Lower leg skin (tissue), 3 donors: ENCODE results near the gene PPP1R17.

Source experiments
- POLR2A ChIP-seq, 2 donors: fragments of 450-650 bp; IDR thresholded peaks; one replicate each; pipeline ENCODE4 v1.6.1; 2016 to 2017; ENCODE audit warnings: antibody characterized with exemption in 2 of 2, mild to moderate bottlenecking in 1 of 2, moderate library complexity in 1 of 2
- TF ChIP-seq, protein P1 (sequence below), 3 donors: fragments of 450-650 bp; IDR thresholded peaks; one replicate each; pipeline ENCODE4 v1.5.1; 2016; ENCODE audit warnings: antibody characterized with exemption in 3 of 3, mild to moderate bottlenecking in 3 of 3, moderate library complexity in 2 of 3

DNA sequence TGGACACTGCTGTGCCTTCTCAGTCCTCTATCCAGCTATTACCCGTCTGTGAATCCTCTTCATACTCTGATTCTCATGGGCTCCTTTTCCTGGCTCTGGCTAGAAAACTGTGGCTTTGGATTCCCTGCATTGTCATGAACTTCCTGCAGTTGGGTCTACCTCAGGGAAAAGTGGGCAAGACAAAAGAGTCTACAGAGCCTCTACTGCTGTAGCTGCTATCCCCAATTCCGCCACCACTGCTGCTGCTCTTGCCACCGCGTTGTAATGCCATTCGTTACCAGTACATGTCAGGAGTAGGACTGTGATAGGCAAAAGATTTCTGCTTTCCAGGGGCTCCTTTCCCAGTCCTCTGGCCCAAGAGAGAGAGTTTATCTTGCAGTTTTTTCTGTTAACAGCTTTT is 23.9 kb upstream of the PPP1R17 start:
- TF ChIP-seq POLR2A (IDR thresholded peaks at IDR 0.05): no peak
- TF ChIP-seq, protein P1, sequence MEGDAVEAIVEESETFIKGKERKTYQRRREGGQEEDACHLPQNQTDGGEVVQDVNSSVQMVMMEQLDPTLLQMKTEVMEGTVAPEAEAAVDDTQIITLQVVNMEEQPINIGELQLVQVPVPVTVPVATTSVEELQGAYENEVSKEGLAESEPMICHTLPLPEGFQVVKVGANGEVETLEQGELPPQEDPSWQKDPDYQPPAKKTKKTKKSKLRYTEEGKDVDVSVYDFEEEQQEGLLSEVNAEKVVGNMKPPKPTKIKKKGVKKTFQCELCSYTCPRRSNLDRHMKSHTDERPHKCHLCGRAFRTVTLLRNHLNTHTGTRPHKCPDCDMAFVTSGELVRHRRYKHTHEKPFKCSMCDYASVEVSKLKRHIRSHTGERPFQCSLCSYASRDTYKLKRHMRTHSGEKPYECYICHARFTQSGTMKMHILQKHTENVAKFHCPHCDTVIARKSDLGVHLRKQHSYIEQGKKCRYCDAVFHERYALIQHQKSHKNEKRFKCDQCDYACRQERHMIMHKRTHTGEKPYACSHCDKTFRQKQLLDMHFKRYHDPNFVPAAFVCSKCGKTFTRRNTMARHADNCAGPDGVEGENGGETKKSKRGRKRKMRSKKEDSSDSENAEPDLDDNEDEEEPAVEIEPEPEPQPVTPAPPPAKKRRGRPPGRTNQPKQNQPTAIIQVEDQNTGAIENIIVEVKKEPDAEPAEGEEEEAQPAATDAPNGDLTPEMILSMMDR (IDR thresholded peaks at IDR 0.05): no peak
